H9 (cell line): ENCODE results near the gene TMEM200A. TPM values are rescaled to one million over a fixed set of nuclear protein-coding genes. Genes with fewer than 3 reads are reported as not detected.

Experiments
- DNase-seq: peaks from one replicate; pipeline ENCODE4 v3.0.0-alpha.2; 2017
- H2AFZ ChIP-seq: one replicate; pipeline ENCODE4 v1.6.1; 2013; ENCODE audit warnings: mild to moderate bottlenecking, low read length, control low read depth, moderate library complexity
- H2AK5ac ChIP-seq: 2 replicates; pipeline ENCODE4 v1.6.1; 2013; ENCODE audit warnings: low read length, control low read depth, mixed read lengths; ENCODE audit not compliant: insufficient read length
- H2BK120ac ChIP-seq: one replicate; pipeline ENCODE4 v1.6.1; 2013; ENCODE audit warnings: low read depth, mild to moderate bottlenecking, low read length, control low read depth, inconsistent platforms; ENCODE audit not compliant: poor library complexity, severe bottlenecking
- H2BK12ac ChIP-seq: 2 replicates; pipeline ENCODE4 v1.6.1; 2013; ENCODE audit warnings: low read length, control low read depth, mixed read lengths, low read depth; ENCODE audit not compliant: insufficient read length
- H2BK15ac ChIP-seq: 2 replicates; pipeline ENCODE4 v1.6.1; 2013; ENCODE audit warnings: low read depth, low read length, control low read depth
- H2BK20ac ChIP-seq: one replicate; pipeline ENCODE4 v1.6.1; 2013; ENCODE audit warnings: low read depth, mild to moderate bottlenecking, low read length, control low read depth, inconsistent platforms; ENCODE audit not compliant: poor library complexity, severe bottlenecking
- H2BK5ac ChIP-seq: 2 replicates; pipeline ENCODE4 v1.6.1; 2013; ENCODE audit warnings: low read length, control low read depth, mixed read lengths; ENCODE audit not compliant: insufficient read length
- H3K14ac ChIP-seq: 2 replicates; pipeline ENCODE4 v1.6.1; 2013; ENCODE audit warnings: low read length, control low read depth; ENCODE audit not compliant: insufficient read depth
- H3K18ac ChIP-seq: 2 replicates; pipeline ENCODE4 v1.6.1; 2013; ENCODE audit warnings: low read depth, mild to moderate bottlenecking, mixed read lengths, low read length, control low read depth; ENCODE audit not compliant: insufficient read length
- H3K23ac ChIP-seq: 2 replicates; pipeline ENCODE4 v1.6.1; 2013; ENCODE audit warnings: low read length, control low read depth, mixed read lengths, low read depth; ENCODE audit not compliant: insufficient read length
- H3K23me2 ChIP-seq: 2 replicates; pipeline ENCODE4 v1.6.1; 2013; ENCODE audit warnings: low read depth, mild to moderate bottlenecking, mixed read lengths, low read length, control low read depth; ENCODE audit not compliant: insufficient read length, poor library complexity, severe bottlenecking
- H3K27ac ChIP-seq: 2 replicates; pipeline ENCODE4 v1.5.1; 2013; ENCODE audit warnings: low read length, control low read depth, mixed read lengths, low read depth; ENCODE audit not compliant: insufficient read length
- H3K27me3 ChIP-seq: 2 replicates; pipeline ENCODE4 v1.6.1; 2013; ENCODE audit warnings: low read length, control low read depth, inconsistent platforms; ENCODE audit not compliant: insufficient read depth
- H3K4ac ChIP-seq: 2 replicates; pipeline ENCODE4 v1.6.1; 2013; ENCODE audit warnings: low read depth, mild to moderate bottlenecking, control low read depth, inconsistent platforms, low read length, moderate library complexity
- H3K4me1 ChIP-seq: 2 replicates; pipeline ENCODE4 v1.6.1; 2013; ENCODE audit warnings: low read length, control low read depth, inconsistent platforms; ENCODE audit not compliant: insufficient read depth
- H3K4me2 ChIP-seq: 2 replicates; pipeline ENCODE4 v1.6.1; 2013; ENCODE audit warnings: low read length, control low read depth, mixed read lengths; ENCODE audit not compliant: insufficient read length, insufficient read depth
- H3K56ac ChIP-seq: 2 replicates; pipeline ENCODE4 v1.6.1; 2013; ENCODE audit warnings: low read depth, mild to moderate bottlenecking, mixed read lengths, low read length, control low read depth; ENCODE audit not compliant: insufficient read length
- H3K79me1 ChIP-seq: 2 replicates; pipeline ENCODE4 v1.6.1; 2013; ENCODE audit warnings: low read depth, mild to moderate bottlenecking, moderate library complexity, low read length, control low read depth, inconsistent platforms; ENCODE audit not compliant: insufficient read depth, poor library complexity, severe bottlenecking
- H3K79me2 ChIP-seq: 2 replicates; pipeline ENCODE4 v1.6.1; 2013; ENCODE audit warnings: low read length, control low read depth, inconsistent platforms; ENCODE audit not compliant: insufficient read depth
- H3K9ac ChIP-seq: 2 replicates; pipeline ENCODE4 v1.6.1; 2013; ENCODE audit warnings: low read length, control low read depth, mixed read lengths; ENCODE audit not compliant: insufficient read length; ENCODE audit errors: extremely low read depth
- H3K9me3 ChIP-seq: one replicate; pipeline ENCODE4 v1.6.1; 2013; ENCODE audit warnings: low read depth, low read length, inconsistent platforms; ENCODE audit not compliant: control insufficient read depth
- H3T11ph ChIP-seq: one replicate; pipeline ENCODE4 v1.6.1; 2013; ENCODE audit warnings: mild to moderate bottlenecking, low read length, control low read depth, inconsistent platforms
- H4K20me1 ChIP-seq: one replicate; pipeline ENCODE4 v1.6.1; 2013; ENCODE audit not compliant: control insufficient read depth, insufficient read length, insufficient read depth
- H4K5ac ChIP-seq: 2 replicates; pipeline ENCODE4 v1.6.1; 2013; ENCODE audit warnings: low read depth, mild to moderate bottlenecking, mixed read lengths, low read length, control low read depth; ENCODE audit not compliant: insufficient read length
- H4K8ac ChIP-seq: replicated peaks from 2 replicates; pipeline ENCODE4 v1.6.1; 2013; ENCODE audit warnings: low read length, control low read depth, mixed read lengths, low read depth; ENCODE audit not compliant: insufficient read length
- H4K91ac ChIP-seq: 2 replicates; pipeline ENCODE4 v1.6.1; 2013; ENCODE audit warnings: low read depth, mild to moderate bottlenecking, moderate library complexity, mixed read lengths, low read length, control low read depth; ENCODE audit not compliant: insufficient read length
- H3K27ac Mint-ChIP-seq, 3 experiments: 2 replicates in 2 of 3; 3 replicates in 1 of 3; pipeline ENCODE4 v1.8.0; 2020 to 2021; ENCODE audit warnings: mixed read lengths in 3 of 3, mild to moderate bottlenecking in 1 of 3, moderate library complexity in 1 of 3
- H3K27me3 Mint-ChIP-seq: 2 replicates; pipeline ENCODE4 v1.8.0; 2021; ENCODE audit warnings: low read depth, mild to moderate bottlenecking, moderate library complexity, mixed read lengths
- H3K36me3 Mint-ChIP-seq, 3 experiments: 2 replicates in 2 of 3; 3 replicates in 1 of 3; pipeline ENCODE4 v1.8.0; 2020 to 2021; ENCODE audit warnings: low read depth in 3 of 3, mixed read lengths in 3 of 3; ENCODE audit not compliant: insufficient read depth in 1 of 3
- H3K4me1 Mint-ChIP-seq, 2 experiments: 2 replicates each; pipeline ENCODE4 v1.8.0; 2020; ENCODE audit warnings: mixed read lengths in 2 of 2
- H3K4me3 Mint-ChIP-seq, 2 experiments: 2 replicates in 1 of 2; 3 replicates in 1 of 2; pipeline ENCODE4 v1.8.0; 2020 to 2021; ENCODE audit warnings: mild to moderate bottlenecking in 2 of 2, mixed read lengths in 2 of 2, moderate library complexity in 1 of 2
- H3K9me3 Mint-ChIP-seq, 2 experiments: 2 replicates in 1 of 2; 3 replicates in 1 of 2; pipeline ENCODE4 v1.8.0; 2020; ENCODE audit warnings: mild to moderate bottlenecking in 2 of 2, mixed read lengths in 2 of 2, moderate library complexity in 1 of 2
- total RNA-seq: library from RNA; stranded (reverse); gene quantifications from 2 replicates; pipeline ENCODE4 v1.2.1, GENCODE V29; 2021
- TF ChIP-seq, protein P1 (sequence below): fragments of 200-600 bp; sonication (generic); conservative IDR thresholded peaks from 3 replicates; pipeline ENCODE4 v1.8.0; 2021; ENCODE audit warnings: antibody characterized with exemption, mild to moderate bottlenecking

Gene TMEM200A
- total RNA-seq, 1 experiment from 2014 or later: 6.1 TPM

DNA sequence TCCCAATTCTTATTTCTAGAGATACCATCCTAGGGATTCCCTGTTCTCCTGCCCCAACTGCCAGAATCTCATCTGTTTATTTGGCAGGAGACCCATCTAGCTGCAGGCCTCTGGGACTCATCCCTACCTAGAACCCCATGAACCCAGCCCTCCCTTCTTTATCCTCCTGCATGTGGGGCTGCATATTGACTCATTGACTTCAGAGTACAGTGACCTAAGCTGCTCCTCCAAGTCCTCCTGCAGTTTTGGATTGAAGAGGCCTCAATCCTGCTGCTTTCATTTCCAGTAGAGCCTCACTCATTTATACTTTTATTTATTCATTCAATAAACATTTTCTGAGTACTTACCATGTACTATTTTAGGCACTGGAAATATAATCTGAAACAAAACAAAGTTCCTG, 11.6 kb downstream of the TMEM200A start:
- Histone ChIP-seq H2AK5ac (no peak overlapping the region), H4K20me1 (no peaks in the 10 kb centered on the region), H3K23ac (no peak overlapping the region), H3K4ac (no peak overlapping the region), H3K79me1 (no peaks in the 10 kb centered on the region), H3K18ac (no peak overlapping the region), H3K9ac (no peak overlapping the region), H4K5ac (no peak overlapping the region), H2BK5ac (no peak overlapping the region), H3K23me2 (no peaks in the 10 kb centered on the region), H3K9me3 (no peaks in the 10 kb centered on the region), H4K8ac (no peak overlapping the region), H2AFZ (no peak overlapping the region), H3K27ac (no peak overlapping the region), H4K91ac (no peak overlapping the region), H3K27me3 (no peaks in the 10 kb centered on the region), H3K4me2 (no peak overlapping the region), H2BK120ac (no peak overlapping the region), H2BK12ac (no peak overlapping the region), H2BK15ac (no peak overlapping the region), H3K14ac (no peak overlapping the region), H2BK20ac (no peak overlapping the region), H3K56ac (no peak overlapping the region), H3K4me1 (no peaks in the 10 kb centered on the region; the same call in 1 of the 2 replicates), H3T11ph (no peak overlapping the region), H3K79me2 (no peaks in the 10 kb centered on the region)
- Mint-ChIP-seq H3K4me3 (no peak overlapping the region), H3K36me3 (peaks cover 0 to 5% (median 0%) of the 10 kb centered on the region in 3 experiments; a peak in 2 of 7 replicates), H3K27ac (no peak overlapping the region), H3K9me3 (no peaks in the 10 kb centered on the region; a peak in 1 of 5 replicates), H3K27me3 (no peaks in the 10 kb centered on the region), H3K4me1 (peaks cover 41 to 47% of the 10 kb centered on the region in 2 experiments)
- TF ChIP-seq, protein P1, sequence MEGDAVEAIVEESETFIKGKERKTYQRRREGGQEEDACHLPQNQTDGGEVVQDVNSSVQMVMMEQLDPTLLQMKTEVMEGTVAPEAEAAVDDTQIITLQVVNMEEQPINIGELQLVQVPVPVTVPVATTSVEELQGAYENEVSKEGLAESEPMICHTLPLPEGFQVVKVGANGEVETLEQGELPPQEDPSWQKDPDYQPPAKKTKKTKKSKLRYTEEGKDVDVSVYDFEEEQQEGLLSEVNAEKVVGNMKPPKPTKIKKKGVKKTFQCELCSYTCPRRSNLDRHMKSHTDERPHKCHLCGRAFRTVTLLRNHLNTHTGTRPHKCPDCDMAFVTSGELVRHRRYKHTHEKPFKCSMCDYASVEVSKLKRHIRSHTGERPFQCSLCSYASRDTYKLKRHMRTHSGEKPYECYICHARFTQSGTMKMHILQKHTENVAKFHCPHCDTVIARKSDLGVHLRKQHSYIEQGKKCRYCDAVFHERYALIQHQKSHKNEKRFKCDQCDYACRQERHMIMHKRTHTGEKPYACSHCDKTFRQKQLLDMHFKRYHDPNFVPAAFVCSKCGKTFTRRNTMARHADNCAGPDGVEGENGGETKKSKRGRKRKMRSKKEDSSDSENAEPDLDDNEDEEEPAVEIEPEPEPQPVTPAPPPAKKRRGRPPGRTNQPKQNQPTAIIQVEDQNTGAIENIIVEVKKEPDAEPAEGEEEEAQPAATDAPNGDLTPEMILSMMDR: no peak
- no peak for DNase-seq
